Fibroblast of lung (primary cell): ENCODE results near the gene KRTAP4-9.

Source experiments
- EZH2 ChIP-seq: IDR thresholded peaks from 2 replicates; pipeline ENCODE4 v1.5.1; 2012; ENCODE audit warnings: low read length, control low read depth, mild to moderate bottlenecking; ENCODE audit errors: missing control alignments
- TF ChIP-seq, protein P1 (sequence below), 2 donors: IDR thresholded peaks in 1 of 2; conservative IDR thresholded peaks in 1 of 2; 1 replicate in 1 of 2; 2 replicates in 1 of 2; pipeline ENCODE4 v1.5.1; 2011 to 2012; ENCODE audit warnings: low read length in 2 of 2, control low read depth in 1 of 2, inconsistent platforms in 1 of 2, low read depth in 1 of 2, mild to moderate bottlenecking in 1 of 2

DNA sequence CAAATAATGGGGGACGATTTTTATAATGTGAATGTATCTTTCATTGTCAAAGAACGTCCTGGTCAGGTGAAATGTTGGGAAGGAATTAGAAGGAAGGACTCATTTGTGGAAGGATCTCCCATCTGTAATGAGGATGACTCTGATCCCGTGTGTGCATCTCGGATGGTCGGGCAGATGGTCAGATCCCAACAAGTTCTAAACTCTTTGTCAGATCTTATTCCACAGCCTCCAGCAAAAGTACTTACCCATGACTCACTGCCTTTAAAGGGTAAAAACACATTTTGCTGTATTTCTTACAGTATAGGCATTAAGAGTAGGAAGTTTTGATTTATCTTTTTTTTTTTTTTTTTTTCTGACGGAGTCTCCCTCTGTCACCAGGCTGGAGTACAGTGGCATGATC, 6.7 kb upstream of the KRTAP4-9 start:
- TF ChIP-seq EZH2, result no peak
- TF ChIP-seq, protein P1, sequence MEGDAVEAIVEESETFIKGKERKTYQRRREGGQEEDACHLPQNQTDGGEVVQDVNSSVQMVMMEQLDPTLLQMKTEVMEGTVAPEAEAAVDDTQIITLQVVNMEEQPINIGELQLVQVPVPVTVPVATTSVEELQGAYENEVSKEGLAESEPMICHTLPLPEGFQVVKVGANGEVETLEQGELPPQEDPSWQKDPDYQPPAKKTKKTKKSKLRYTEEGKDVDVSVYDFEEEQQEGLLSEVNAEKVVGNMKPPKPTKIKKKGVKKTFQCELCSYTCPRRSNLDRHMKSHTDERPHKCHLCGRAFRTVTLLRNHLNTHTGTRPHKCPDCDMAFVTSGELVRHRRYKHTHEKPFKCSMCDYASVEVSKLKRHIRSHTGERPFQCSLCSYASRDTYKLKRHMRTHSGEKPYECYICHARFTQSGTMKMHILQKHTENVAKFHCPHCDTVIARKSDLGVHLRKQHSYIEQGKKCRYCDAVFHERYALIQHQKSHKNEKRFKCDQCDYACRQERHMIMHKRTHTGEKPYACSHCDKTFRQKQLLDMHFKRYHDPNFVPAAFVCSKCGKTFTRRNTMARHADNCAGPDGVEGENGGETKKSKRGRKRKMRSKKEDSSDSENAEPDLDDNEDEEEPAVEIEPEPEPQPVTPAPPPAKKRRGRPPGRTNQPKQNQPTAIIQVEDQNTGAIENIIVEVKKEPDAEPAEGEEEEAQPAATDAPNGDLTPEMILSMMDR (conservative IDR thresholded peaks at IDR 0.05 in 1 of 2, IDR thresholded peaks at IDR 0.05 in 1 of 2; ENCODE audit: low read depth in 1 of 2, low read length in 2 of 2), result no peak
